ENCODE data around the gene CLEC11A.

DNA sequence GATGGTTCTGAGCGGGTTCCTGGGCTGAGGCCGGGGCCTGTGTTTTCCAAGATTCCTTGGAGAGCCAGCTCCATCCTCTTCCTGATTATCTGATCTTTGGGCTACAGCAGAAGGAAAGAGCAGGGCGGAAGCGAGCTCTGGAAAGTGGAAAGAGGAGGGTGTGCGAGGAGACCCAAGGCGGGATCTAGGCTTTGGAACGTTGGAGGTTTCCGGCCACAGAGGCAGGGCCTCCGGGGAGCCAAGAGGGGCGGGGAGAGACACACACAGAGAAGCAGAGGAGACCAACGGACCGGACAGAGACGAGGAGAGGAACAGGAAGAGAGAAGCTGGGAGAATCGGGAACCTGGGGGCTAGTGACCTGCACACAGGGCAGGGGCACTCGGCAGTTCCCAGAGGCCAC lies at the start of gene CLEC11A:
- TF ChIP-seq, protein P1, sequence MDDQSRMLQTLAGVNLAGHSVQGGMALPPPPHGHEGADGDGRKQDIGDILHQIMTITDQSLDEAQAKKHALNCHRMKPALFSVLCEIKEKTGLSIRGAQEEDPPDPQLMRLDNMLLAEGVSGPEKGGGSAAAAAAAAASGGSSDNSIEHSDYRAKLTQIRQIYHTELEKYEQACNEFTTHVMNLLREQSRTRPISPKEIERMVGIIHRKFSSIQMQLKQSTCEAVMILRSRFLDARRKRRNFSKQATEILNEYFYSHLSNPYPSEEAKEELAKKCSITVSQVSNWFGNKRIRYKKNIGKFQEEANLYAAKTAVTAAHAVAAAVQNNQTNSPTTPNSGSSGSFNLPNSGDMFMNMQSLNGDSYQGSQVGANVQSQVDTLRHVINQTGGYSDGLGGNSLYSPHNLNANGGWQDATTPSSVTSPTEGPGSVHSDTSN (IDR thresholded peaks at IDR 0.05), result no peak
- TF ChIP-seq, protein P2, sequence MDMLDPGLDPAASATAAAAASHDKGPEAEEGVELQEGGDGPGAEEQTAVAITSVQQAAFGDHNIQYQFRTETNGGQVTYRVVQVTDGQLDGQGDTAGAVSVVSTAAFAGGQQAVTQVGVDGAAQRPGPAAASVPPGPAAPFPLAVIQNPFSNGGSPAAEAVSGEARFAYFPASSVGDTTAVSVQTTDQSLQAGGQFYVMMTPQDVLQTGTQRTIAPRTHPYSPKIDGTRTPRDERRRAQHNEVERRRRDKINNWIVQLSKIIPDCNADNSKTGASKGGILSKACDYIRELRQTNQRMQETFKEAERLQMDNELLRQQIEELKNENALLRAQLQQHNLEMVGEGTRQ (IDR thresholded peaks at IDR 0.05), result no peak
- no peak for TF ChIP-seq POLR2A (IDR thresholded peaks at IDR 0.05; ENCODE audit: low read length)
- TF ChIP-seq, protein P3, sequence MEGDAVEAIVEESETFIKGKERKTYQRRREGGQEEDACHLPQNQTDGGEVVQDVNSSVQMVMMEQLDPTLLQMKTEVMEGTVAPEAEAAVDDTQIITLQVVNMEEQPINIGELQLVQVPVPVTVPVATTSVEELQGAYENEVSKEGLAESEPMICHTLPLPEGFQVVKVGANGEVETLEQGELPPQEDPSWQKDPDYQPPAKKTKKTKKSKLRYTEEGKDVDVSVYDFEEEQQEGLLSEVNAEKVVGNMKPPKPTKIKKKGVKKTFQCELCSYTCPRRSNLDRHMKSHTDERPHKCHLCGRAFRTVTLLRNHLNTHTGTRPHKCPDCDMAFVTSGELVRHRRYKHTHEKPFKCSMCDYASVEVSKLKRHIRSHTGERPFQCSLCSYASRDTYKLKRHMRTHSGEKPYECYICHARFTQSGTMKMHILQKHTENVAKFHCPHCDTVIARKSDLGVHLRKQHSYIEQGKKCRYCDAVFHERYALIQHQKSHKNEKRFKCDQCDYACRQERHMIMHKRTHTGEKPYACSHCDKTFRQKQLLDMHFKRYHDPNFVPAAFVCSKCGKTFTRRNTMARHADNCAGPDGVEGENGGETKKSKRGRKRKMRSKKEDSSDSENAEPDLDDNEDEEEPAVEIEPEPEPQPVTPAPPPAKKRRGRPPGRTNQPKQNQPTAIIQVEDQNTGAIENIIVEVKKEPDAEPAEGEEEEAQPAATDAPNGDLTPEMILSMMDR (IDR thresholded peaks at IDR 0.05), result no peak
